Stomach (tissue), 9 donors: ENCODE results near the gene LCLAT1. TPM values are rescaled to one million over a fixed set of nuclear protein-coding genes. Genes with fewer than 3 reads are reported as not detected.
A peak's percentile ranks its signal among the peaks of the same experiment; 100 is the strongest.

Experiments
- DNase-seq, 2 donors: peaks; one replicate each; pipeline versions ENCODE4 v3.0.0 to v3.0.0-alpha.2; 2013 to 2019
- H3K27ac ChIP-seq, 5 donors: fragments of 200-600 bp in 4 of 5; sonication (generic) in 4 of 5; one replicate each; pipeline ENCODE4 v1.5.1; 2013 to 2019; ENCODE audit warnings: mild to moderate bottlenecking in 1 of 5, moderate library complexity in 1 of 5
- H3K27me3 ChIP-seq, 3 donors: fragments of 200-600 bp; sonication (generic); one replicate each; pipeline ENCODE4 v1.5.1; 2017 to 2019; ENCODE audit warnings: mixed run types in 1 of 3
- H3K36me3 ChIP-seq, 4 donors: fragments of 200-600 bp; sonication (generic); 1 replicate in 3 of 4; 2 replicates in 1 of 4; pipeline ENCODE4 v1.5.1; 2016 to 2019
- H3K4me1 ChIP-seq, 4 donors: fragments of 200-600 bp; sonication (generic); one replicate each; pipeline ENCODE4 v1.5.1; 2016 to 2019
- H3K4me3 ChIP-seq, 4 donors: fragments of 200-600 bp; sonication (generic) in 3 of 4; one replicate each; pipeline ENCODE4 v1.5.1; 2016 to 2019; ENCODE audit warnings: mild to moderate bottlenecking in 1 of 4
- H3K9me3 ChIP-seq, 4 donors: fragments of 200-600 bp; sonication (generic); one replicate each; pipeline ENCODE4 v1.5.1; 2016 to 2019
- EP300 ChIP-seq: sonication (generic); formaldehyde crosslinking; IDR thresholded peaks from one replicate; pipeline ENCODE4 v1.6.1; 2017; ENCODE audit warnings: antibody characterized with exemption
- POLR2A ChIP-seq, 4 donors: fragments of 450-650 bp; IDR thresholded peaks; one replicate each; pipeline ENCODE4 v1.6.1; 2016; ENCODE audit warnings: antibody characterized with exemption in 4 of 4, control low read depth in 2 of 4, mild to moderate bottlenecking in 1 of 4, moderate library complexity in 1 of 4
- POLR2AphosphoS5 ChIP-seq, 3 donors: sonication (generic); formaldehyde crosslinking; IDR thresholded peaks; one replicate each; pipeline ENCODE4 v1.6.1; 2016; ENCODE audit warnings: antibody characterized with exemption in 3 of 3
- WGBS, 5 donors: extraction: QIAGEN DNeasy Blood & Tissue Kit in 3 of 5; methylation state at CpG; one replicate each; pipeline versions ENCODE4 v1.1.5 to v1.1.7; 2013 to 2018; 5-methylcytosine and 5-hydroxymethylcytosine counted together
- intact Hi-C: fragments of 100-400 bp; cut with DNase I; formaldehyde crosslinking; loops from one replicate; pipeline ENCODE4 v1.15.1; 2023; ENCODE audit warnings: low total_unique reads
- polyA plus RNA-seq, 3 donors: library from polyadenylated mRNA; stranded (reverse); fragments of 200-250 nt; gene quantifications; one replicate each; pipeline ENCODE4 v1.2.3, GENCODE V29; 2013
- total RNA-seq, 5 donors: library from RNA; depleted of rRNA; stranded (reverse); fragments of >200 nt; gene quantifications; one replicate each; pipeline versions ENCODE4 v1.1.0 to v1.2.3, GENCODE V29; 2014 to 2016
- TF ChIP-seq, protein P1 (sequence below), 7 experiments: fragments of 450-650 bp in 4 of 7; fragments of 200-600 bp in 3 of 7; sonication (generic) in 3 of 7; IDR thresholded peaks; one replicate each; pipeline ENCODE4 v1.5.1; 2016 to 2019; ENCODE audit warnings: antibody characterized with exemption in 7 of 7, control low read depth in 2 of 7, mild to moderate bottlenecking in 1 of 7
- donor health status: healthy with polysubstance abuse.
- donor health status: Bipolar disorder and iron deficiency.
- donor health status: healthy.

The LCLAT1 gene
- total and polyA plus RNA-seq, 8 donors = 0.76 to 51.3 (median 12.5) TPM

DNA sequence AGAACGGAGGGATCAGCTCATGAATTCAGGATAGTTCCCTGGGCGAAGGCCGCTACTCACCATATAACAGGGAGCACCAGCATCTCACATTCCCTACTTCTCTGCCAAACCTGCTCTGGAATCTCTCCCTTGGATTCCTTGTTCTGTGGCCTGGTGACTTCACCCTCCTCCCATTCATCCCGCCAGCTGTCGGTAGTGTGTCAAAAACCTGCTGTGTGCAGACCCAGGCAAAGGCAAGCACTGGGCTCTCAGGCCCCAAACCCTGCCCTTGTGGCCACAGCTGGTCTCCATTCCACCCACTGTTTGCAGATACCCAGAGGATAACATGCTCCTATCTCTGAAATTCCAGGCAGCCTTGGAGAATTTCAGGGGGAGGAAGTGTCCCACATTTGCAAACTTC is 208.6 kb downstream of the LCLAT1 start:
- TF ChIP-seq EP300 = no peak
- TF ChIP-seq POLR2A (IDR thresholded peaks at IDR 0.05) = no peak
- TF ChIP-seq POLR2AphosphoS5 (IDR thresholded peaks at IDR 0.05) = no peak
- TF ChIP-seq, protein P1, sequence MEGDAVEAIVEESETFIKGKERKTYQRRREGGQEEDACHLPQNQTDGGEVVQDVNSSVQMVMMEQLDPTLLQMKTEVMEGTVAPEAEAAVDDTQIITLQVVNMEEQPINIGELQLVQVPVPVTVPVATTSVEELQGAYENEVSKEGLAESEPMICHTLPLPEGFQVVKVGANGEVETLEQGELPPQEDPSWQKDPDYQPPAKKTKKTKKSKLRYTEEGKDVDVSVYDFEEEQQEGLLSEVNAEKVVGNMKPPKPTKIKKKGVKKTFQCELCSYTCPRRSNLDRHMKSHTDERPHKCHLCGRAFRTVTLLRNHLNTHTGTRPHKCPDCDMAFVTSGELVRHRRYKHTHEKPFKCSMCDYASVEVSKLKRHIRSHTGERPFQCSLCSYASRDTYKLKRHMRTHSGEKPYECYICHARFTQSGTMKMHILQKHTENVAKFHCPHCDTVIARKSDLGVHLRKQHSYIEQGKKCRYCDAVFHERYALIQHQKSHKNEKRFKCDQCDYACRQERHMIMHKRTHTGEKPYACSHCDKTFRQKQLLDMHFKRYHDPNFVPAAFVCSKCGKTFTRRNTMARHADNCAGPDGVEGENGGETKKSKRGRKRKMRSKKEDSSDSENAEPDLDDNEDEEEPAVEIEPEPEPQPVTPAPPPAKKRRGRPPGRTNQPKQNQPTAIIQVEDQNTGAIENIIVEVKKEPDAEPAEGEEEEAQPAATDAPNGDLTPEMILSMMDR (IDR thresholded peaks at IDR 0.05) = no peak
- Histone ChIP-seq H3K27me3 (no peaks in the 10 kb centered on the region), H3K9me3 (no peaks in the 10 kb centered on the region), H3K36me3 (no peaks in the 10 kb centered on the region), H3K27ac (no peak overlapping the region), H3K4me1 (no peaks in the 10 kb centered on the region), H3K4me3 (no peak overlapping the region)
- intact Hi-C loops = no loop called here
- no peak for DNase-seq
- WGBS, 5 donors = 69 to 83% (median 81%) methylated on average over 5 of the region's 5 CpGs

DNA sequence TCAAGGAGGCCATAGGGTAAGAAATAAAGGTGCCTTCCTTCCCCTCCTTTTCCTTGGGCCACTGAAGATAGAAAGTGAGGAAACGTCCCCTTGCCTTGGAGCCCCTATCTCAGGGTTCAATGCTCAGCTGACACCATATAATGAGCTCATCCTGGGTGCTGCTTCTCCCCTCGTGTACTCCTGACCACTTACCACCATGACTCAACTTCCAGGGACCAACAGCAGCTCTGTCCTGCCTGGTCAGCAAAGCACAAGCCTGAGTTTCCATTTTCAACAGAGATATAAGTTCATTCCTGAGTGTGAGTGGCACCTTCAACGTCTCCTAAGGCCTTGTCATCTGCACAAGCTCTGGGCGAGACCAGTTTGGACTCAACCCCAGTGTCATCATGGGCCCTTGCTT is 209.0 kb downstream of the LCLAT1 start:
- Histone ChIP-seq H3K9me3 (no peaks in the 10 kb centered on the region), H3K4me3 (no peak overlapping the region), H3K27me3 (no peaks in the 10 kb centered on the region), H3K27ac (no peak overlapping the region), H3K36me3 (no peaks in the 10 kb centered on the region), H3K4me1 (no peaks in the 10 kb centered on the region)
- intact Hi-C loops = no loop called here
- DNase-seq = no peak
- TF ChIP-seq, protein P1 (IDR thresholded peaks at IDR 0.05) = no peak
- TF ChIP-seq POLR2A (IDR thresholded peaks at IDR 0.05) (no peak), EP300 (no peak), POLR2AphosphoS5 (IDR thresholded peaks at IDR 0.05) (no peak)
- 53 to 80% (median 70%) methylated on average over 4 of the region's 4 CpGs for WGBS, 5 donors

DNA sequence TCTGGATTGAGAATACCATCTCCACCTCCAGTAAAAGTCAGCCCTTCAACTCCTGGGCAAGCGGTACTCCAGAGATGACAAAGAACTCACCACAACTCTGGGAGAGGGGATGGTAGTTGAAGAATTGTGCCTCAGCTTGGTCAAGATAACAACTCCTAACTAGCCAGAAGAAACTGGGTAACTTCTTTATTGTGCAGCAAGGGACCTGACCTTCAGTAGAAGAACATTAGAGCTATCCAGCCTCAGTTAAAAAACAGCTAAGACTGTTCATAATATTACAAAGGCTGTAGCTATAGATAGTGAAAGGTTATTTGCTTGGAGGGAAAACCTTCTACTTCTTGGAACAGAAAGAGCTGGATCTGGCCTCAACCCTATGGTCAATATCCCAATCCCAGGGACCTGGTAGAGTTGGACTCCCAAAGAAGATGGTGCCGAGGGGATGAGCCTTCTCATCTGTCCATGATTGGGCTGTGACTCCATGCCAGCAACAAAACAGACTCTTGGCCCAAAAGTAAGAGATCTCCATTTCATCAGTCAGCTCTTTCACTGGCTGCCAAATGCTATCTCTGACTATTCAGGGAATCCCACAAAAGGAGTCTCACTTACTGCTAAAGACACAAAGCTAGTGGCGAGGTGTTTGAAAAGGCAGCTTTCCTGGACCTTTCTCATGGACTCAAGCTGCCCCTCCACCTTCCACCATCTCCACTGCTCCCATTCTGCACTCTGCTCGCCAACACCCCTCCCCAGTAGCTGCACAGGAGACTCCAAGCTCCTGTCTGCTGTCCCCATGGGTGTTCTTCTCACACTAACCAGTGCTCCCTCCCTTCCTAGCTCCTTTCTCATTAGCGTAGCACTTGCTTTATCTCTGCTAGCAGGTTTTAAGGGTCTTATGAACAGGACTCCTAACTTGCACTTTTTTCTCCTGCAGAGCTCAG is 214.4 kb downstream of the LCLAT1 start:
- Histone ChIP-seq H3K27ac (no peak overlapping the region), H3K4me1 (peaks cover 0 to 7% (median 6%) of the 10 kb centered on the region in 4 donors), H3K36me3 (no peaks in the 10 kb centered on the region), H3K4me3 (no peak overlapping the region), H3K27me3 (no peaks in the 10 kb centered on the region), H3K9me3 (peaks cover 0 to 3% (median 0%) of the 10 kb centered on the region in 4 donors)
- DNase-seq = no peak
- TF ChIP-seq POLR2AphosphoS5 (IDR thresholded peaks at IDR 0.05) (no peak), EP300 (no peak), POLR2A (IDR thresholded peaks at IDR 0.05) (no peak)
- TF ChIP-seq, protein P1 (IDR thresholded peaks at IDR 0.05) = no peak
- intact Hi-C loops = no loop called here
- WGBS, 5 donors = 79 to 90% (median 86%) methylated on average over 5 of the region's 5 CpGs

DNA sequence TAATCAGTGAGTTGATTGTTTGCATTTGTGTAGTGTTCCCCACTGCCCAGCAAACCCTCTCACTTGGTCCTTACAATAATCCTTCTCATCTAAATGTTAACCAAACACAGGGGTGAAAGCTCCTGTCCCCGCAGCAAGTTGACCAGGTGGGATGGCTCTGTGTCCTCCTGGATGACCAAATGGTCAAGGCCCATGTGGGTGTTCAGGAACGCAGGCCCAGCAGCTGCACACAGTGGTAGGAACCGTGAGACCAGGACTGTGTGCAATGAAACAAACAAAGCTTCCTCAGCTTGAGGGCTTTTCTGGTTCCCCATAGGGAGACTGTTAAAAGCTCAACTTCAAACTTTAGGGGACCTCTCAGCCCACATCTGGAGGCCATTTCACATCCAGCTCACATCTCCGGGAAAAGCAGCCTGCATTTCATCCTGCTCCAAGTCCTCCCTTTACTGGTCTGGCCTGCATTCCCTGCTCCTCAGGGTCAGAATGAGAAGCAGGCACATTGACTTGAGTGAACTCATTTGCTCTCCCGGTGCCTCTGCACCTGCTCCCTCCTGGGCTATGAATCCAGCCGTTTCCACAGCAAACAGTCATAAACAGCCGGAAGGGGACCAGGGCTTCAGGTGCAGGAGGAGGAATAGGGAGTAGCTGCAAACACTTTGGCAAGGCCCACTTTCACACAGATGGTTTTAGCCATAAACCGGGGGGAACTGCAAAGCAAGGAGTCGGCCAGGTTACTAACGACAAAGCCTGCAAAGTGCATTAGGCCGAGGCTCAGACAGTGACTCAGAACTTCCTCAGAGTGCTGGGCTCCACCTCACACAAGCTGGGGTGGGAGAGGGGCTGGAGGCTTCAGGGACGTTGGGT is 215.5 kb downstream of the LCLAT1 start:
- TF ChIP-seq EP300 (no peak), POLR2A (IDR thresholded peaks at IDR 0.05) (no peak), POLR2AphosphoS5 (IDR thresholded peaks at IDR 0.05) (no peak)
- TF ChIP-seq, protein P1 (IDR thresholded peaks at IDR 0.05) = no peak
- 66 to 86% (median 79%) methylated on average over 12 of the region's 12 CpGs for WGBS, 5 donors
- DNase-seq = peak in 1 of 2 donors; percentile 48
- Histone ChIP-seq H3K27me3 (no peaks in the 10 kb centered on the region), H3K9me3 (peaks cover 0 to 4% (median 0%) of the 10 kb centered on the region in 4 donors), H3K4me3 (no peak overlapping the region), H3K4me1 (peaks cover 0 to 11% (median 6%) of the 10 kb centered on the region in 4 donors), H3K36me3 (no peaks in the 10 kb centered on the region), H3K27ac (no peak overlapping the region)
- intact Hi-C loops = no loop called here
